ENCODE results near the gene CFAP299.

CFAP299 gene

GRCh38 chr4:80452768-80453167 is 117.2 kb downstream of the CFAP299 start:
- peak; percentile 41 for DNase-seq

GRCh38 chr4:80454040-80454439 is 118.5 kb downstream of the CFAP299 start:
- DNase-seq = peak; percentile 56

DNA sequence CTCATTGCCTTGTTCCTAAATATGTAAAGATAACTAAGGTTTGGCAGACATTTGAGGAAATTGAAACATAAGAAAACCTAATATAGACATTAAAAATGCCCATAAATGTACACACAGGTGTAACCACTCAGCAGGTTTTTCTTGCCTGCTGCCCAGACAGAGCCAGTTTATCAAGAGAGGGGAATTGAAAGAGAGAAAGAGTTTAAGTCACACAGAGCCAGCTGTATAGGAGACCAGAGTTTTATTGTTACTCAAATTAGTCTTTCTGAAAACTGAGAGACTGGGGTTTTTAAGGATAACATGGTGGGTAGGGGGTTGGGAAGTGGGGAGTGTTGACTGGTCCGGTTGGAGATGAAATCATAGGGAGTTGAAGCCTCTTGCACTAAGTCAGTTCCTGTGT is 119.0 kb downstream of the CFAP299 start:
- DNase-seq = no peak

GRCh38 chr4:80459918-80460473 is 124.5 kb downstream of the CFAP299 start:
- DNase-seq = no peak

GRCh38 chr4:80461412-80461811 is 125.9 kb downstream of the CFAP299 start:
- DNase-seq = no peak

DNA sequence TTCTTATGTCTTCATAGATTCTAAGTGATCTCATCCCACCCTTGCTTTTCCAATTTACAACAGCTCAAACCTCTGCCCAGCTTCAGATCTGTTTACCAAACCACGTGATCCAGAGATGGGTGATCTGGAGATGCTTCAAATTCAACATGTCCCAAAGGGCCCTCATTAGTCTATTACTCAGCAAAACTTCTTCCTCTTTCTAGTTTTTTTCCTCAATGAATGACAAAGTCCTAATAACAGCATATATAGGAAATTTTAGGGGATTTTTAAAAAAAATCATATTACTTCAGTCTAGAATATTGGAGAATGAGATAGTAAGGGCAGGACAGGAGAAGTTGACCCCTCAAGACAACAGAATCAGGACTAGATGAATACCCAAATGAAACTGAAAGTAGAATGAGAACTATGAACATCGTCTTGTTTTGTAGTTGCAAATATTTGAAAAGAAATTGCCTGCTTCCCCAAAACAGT is 127.1 kb downstream of the CFAP299 start:
- DNase-seq = peak; percentile 17

DNA sequence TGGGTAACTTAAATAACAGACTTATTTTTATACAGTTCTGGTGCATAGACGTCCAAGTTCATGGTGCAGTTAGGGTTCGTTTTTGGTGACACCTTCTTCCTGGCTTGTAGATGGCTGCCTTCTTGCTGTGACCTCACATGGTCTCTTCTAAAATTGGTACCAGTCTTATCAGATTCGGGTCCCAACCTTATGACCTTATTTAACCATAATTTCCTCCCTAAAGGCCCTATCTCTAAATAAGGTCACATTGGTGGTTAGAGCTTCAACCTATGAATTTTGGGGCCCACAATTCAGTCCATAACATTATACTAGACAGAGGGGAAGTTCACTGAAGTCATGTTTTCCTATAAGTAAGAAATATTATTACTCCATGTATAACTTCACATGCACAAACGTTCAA is 128.0 kb downstream of the CFAP299 start:
- DNase-seq = no peak

DNA sequence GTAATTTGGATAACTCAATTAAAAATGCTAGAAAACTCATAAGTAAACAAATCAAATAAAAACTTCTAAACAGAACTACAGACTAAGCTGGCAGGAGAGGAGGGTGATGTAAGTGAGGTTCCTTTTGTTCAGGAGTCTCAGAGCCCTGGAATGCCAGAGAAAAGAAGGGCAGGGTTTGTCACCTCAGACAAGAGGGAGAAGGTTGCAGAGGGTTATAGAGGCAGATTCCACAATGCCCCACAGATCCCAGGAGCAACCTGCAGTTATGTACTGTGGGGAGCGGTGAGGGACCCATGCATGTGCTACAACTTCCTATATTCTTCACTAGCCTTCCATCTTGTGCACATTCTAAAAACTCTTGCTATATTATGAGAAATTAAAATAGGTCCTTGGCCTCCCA is 129.7 kb downstream of the CFAP299 start:
- DNase-seq = no peak

- no peak for DNase-seq
These were observed 130.2 kb downstream of the CFAP299 start for GRCh38 chr4:80465736-80466135.

DNA sequence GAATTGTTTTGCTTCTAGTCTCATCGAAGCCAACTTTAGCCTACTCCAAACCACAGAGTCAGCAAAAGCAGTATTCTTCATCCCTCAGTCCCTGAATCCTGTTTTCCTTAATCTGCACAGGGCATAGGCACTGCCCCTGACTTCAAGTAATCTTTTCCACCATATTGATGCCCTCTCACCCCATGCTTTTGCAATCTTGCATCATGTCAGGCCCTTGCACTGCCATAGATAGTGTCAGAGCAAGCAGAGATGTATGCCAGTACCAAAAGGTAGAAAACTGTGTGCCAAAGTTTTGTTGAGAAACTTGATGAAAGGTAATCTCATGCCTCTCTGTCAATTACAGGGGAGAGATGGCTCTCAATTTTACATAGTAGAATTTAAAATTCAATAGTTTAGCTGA is 131.1 kb downstream of the CFAP299 start:
- no peak for DNase-seq

GRCh38 chr4:80471756-80472155 is 136.2 kb downstream of the CFAP299 start:
- DNase-seq = no peak

DNA sequence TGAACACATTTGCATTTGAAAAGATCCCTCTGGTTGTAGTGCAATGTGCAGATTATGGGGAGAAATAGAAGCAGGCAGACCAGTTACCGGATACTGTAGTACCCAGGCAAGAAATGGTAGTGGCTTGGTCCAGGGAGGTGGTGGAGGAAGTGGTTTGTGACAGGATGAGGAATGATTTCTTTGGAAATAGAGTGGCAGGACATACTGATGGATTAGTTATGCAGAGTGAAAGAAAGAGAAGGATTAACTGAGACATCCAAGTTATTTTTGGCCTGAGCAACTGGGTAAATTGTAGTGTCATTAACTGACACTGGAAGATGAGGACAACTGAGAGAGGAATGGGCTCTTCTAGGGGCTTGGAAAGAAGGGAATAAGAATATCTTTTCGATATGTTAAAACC is 139.7 kb downstream of the CFAP299 start:
- DNase-seq = no peak

- DNase-seq = no peak
These were observed 140.3 kb downstream of the CFAP299 start for GRCh38 chr4:80475798-80476197.

- peak; percentile 39 for DNase-seq
These were observed 149.2 kb downstream of the CFAP299 start for GRCh38 chr4:80484712-80485111.

- no peak for DNase-seq
These were observed 151.1 kb downstream of the CFAP299 start for GRCh38 chr4:80486603-80487002.

- no peak for DNase-seq
These were observed 154.3 kb downstream of the CFAP299 start for GRCh38 chr4:80489798-80490197.

- no peak for DNase-seq
These were observed 157.2 kb downstream of the CFAP299 start for GRCh38 chr4:80492761-80493160.

DNA sequence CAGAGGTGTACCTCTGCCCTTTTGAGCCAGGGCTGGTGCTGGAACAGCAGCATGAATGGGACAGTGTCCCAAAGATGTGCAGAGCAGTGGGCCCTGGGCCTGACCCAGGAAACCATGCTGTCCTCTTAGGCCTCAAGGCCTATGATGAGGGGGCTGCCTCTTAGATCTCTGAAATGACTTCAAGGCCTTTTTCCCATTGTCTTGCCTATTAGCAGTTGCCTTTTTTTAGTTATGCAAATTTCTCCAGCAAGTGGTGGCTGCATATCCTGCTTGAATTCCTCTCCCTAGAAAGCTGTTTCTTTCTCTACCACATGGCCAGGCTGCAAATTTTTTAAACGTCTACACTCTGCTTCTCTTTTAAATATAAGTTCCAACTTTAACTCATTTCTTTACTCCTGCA is 160.3 kb downstream of the CFAP299 start:
- DNase-seq = no peak

DNA sequence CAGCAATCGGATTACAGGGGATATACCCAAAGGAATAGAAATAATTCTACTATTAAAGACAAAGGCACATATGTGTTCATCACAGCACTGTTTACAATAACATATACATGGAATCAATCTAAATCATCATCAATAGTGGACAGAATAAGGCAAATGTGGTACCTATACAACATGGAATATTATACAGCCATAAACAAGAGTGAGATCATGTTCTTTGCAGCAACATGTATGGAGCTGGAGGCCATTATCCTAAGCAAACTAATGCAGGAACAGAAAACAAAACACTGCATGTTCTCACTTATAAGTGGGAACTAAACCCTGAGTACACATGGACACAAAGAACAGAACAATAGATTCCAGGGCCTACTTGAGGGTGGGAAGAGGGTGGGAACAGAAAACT is 163.2 kb downstream of the CFAP299 start:
- DNase-seq = no peak

GRCh38 chr4:80500613-80501012 is 165.1 kb downstream of the CFAP299 start:
- no peak for DNase-seq

DNA sequence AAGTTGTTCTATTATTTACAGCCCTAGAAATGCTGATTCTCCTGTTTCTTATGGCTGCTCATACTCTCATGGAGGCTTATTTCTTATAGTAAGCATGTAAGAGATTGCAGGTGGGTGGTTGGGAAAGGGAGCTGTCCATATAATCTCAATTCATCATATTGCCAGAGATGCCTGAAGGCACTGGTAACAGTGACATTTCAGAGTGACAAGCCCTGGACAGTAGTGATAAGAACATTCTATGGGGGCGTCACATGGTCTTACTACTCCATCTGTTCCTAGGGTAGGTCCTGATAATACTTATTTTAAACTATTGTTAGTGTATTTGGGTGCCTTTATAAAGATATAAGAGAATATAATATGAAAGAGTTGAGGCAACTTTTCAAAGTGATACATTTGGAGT is 171.5 kb downstream of the CFAP299 start:
- no peak for DNase-seq

DNA sequence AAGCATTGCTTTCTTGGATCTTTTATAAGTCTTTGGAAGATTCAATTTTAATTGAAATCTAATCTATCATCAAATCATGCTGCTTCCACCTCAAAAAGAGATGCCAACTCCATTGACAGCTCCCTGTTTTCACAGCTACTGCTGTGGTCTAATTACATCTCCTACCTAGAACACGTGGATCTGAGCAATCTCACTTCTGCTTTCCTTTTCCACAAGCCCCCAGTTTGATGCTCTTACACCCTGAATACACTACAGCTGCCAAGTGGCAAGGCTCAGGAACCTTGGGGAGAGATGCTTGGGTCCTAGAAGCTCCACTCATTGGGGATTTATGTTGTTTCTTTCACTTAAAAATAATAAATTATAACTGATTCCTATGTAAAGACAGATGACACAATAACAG is 172.0 kb downstream of the CFAP299 start:
- DNase-seq = no peak

DNA sequence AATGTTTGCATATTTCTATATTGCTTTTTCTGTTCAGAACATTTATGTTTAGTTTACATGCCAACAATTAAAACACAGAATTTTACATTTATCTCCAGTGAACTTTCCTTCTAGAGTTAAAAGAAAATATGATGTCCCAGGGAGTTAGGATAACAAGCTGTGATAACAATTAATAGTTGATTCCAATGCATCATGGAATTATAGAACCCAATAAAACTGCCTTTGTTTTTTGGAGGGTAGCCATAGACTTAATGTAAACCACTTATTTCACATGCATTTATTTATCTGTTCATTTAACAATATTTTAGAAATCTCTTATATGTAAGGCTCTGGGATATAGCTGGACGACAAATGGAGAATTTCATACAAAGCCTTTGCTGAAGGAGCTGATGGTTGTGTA is 180.0 kb downstream of the CFAP299 start:
- DNase-seq = no peak

DNA sequence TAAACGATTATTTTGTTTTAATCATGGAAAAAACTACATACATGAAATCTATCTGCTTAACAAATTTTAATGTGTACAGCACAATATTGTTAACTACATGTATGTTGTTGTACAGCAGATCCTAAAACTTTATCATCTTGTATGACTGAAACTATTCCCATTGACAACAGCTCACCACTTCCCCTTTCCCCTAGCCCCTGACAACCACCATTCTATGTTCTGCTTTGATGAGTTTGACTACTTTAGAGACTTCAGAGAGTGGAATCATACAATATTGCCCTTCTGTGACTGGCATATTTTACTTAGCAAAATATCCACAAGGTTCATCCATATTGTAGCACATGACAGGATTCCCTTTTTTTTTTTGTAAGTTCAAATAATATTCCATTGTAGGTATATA is 185.9 kb downstream of the CFAP299 start:
- no peak for DNase-seq

DNA sequence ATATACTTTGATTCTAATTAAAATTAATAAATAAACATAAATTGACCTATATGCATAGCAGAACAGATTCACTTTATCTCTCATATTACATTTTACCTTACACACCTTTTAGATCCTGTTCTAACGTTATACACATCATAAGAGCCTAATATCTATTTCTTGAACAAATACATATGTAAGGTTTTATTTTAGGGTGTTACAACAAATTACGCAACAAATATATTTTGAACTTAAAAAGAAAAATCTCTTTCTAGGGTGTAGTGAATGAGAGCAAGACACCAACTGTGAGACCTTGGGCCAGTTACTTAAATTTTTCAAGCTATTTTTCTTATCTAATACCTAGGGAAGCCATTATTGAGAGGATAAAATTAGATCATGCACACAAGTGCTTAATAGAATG is 191.2 kb downstream of the CFAP299 start:
- no peak for DNase-seq

- peak; percentile 2 for DNase-seq
These were observed 193.5 kb downstream of the CFAP299 start for GRCh38 chr4:80529026-80529425.

All from fibroblast of skin of right biceps (primary cell).